NCI-H1417 treated with DMSO at 0.1 percent for 48 hours (cell line): ENCODE results near the gene RBMS3.
"Not testable (repeated sequence)": the region's sequence is repeated elsewhere in the genome, so short reads cannot be mapped to it uniquely, and the experiment has no call there.

Experiments used
- DNase-seq: peaks from one replicate; lab custom pipeline; 2025; lab: John Stamatoyannopoulos, UW

The RBMS3 gene

GRCh38 chr3:29802057-29802456 is 521.2 kb downstream of the RBMS3 start:
- DNase-seq, result no peak

GRCh38 chr3:29804044-29804443 is 523.2 kb downstream of the RBMS3 start:
- DNase-seq, result no peak

GRCh38 chr3:29805757-29806156 is 524.9 kb downstream of the RBMS3 start:
- no peak for DNase-seq

DNA sequence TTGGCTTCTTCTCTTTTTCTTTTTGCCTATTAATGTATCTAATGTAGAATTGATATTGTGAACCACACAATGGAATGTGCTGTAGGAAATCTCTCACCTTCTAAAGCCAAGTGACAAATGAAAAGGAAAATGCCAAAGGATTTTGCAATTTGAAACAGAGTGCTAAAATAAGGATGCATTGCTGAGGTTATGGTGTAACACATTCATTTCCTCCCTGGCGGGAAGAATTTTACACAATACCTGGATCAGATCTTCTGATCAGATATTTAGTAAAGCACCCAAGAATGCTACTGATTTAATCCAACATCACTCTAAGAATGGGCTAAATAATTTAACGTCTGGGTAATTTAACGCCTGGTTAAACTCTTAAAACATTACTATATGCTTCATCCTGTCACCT is 527.5 kb downstream of the RBMS3 start:
- not testable (repeated sequence) for DNase-seq

DNA sequence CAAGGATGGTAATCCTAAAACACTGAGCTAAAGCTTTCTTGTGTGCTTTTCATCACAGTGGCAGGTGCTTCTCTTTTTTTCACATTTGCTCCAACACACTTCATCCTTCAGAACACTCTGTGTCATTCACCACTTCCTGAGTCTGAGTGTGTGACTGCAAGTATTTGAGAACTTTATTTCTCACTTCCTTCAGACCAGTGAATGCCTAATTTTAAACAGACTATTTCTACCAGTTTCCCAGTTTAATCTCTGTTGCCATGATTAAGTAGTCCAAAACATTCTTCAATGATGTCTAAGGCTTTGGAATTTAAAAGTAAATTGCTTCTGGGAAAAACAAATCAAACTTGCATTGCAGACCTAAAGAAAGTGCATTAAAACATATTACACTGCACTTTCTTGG is 541.2 kb downstream of the RBMS3 start:
- DNase-seq, result no peak

GRCh38 chr3:29823233-29823632 is 542.4 kb downstream of the RBMS3 start:
- no peak for DNase-seq

- no peak for DNase-seq
These were observed 545.8 kb downstream of the RBMS3 start for GRCh38 chr3:29826712-29827111.

- DNase-seq, result no peak
These were observed 546.9 kb downstream of the RBMS3 start for GRCh38 chr3:29827756-29828155.

GRCh38 chr3:29829340-29829739 is 548.5 kb downstream of the RBMS3 start:
- no peak for DNase-seq

- DNase-seq, result no peak
These were observed 569.8 kb downstream of the RBMS3 start for GRCh38 chr3:29850641-29851040.

DNA sequence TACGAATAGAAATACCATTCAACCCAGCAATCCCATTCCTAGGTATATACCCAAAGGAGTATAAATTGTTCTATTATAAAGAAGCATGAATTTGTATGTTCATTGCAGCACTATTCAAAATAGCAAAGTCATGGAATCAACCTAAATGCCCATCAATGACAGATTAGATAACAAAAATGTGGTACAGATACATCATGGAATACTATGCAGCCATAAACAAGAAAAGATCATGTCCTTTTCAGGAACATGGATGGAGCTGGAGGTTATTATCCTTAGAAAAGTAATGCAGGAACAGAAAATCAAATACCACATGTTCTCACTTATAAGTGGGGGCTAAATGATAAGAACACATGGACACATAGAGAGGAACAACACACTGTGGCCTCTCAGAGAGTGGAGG is 571.9 kb downstream of the RBMS3 start:
- DNase-seq, result no peak

DNA sequence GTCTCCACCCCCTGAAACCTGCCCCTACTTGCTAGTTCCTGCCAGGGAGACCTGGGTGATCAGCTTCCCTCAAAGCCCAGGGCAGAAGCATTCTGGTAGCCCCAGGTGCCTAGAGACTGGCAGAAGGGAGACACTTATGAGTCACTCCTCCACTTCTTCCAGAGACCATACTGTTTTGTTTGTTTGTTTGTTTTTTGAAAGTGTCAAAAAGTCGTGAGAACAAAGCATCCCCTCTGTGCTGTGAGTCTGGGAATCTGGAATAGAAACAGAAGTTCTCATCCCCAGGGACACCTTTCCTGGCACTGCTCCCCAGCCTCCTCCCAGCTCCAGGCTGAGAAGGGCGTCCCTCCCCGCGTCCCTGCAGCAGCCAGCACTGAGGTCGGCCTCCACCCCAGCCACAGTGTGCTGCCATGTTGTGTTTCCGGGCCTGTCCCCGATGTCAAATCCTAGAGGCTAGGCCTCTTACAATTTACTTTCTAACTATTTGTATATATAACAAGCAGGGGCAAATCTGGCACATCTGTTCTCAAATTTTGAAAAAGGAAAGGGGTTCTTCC is 573.0 kb downstream of the RBMS3 start:
- no peak for DNase-seq

GRCh38 chr3:29854821-29855220 is 574.0 kb downstream of the RBMS3 start:
- no peak for DNase-seq

DNA sequence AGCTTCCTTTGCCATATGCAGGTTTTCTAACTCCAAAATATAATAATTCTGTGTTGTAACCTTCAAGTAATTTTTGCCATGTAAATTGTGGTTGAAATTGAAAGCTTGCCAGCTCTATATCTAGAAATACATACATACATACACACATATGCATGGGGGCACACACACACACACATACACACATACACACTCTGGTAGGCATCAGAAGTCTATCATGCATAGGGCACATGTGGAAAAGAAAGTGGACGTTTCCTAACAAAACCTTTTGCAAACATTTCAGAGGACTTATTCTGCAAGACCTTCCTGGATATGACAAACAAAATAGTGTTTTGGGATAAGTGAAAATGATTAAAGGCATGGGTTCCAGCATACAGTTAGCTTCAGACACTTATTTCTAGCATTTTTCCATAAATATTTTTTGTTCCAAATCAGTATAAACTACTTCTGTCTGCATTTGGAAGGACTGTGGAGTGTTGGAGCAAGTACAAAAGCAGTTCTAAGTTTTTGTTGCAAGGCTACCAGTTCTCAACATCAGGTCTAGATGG is 578.9 kb downstream of the RBMS3 start:
- no peak for DNase-seq

DNA sequence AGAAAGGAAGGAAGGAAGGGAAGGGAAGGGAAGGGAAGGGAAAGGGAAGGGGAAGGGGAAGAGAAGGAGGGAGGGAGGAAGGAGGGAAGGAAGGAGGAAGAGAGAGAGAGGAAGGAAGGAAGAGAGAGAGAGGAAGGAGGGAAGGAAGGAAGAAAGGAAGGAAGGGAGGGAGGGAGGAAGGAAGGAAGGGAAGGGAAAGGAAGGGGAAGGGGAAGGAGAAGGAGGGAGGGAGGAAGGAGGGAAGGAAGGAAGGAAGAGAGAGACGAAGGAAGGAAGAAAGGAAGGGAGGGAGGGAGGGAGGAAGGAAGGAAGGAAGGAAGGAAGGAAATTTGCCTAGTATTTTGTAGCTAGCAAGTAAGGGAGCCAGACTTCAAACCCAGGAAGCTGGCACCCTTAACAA is 583.9 kb downstream of the RBMS3 start:
- DNase-seq, result no peak

GRCh38 chr3:29868543-29869101 is 587.8 kb downstream of the RBMS3 start:
- no peak for DNase-seq

DNA sequence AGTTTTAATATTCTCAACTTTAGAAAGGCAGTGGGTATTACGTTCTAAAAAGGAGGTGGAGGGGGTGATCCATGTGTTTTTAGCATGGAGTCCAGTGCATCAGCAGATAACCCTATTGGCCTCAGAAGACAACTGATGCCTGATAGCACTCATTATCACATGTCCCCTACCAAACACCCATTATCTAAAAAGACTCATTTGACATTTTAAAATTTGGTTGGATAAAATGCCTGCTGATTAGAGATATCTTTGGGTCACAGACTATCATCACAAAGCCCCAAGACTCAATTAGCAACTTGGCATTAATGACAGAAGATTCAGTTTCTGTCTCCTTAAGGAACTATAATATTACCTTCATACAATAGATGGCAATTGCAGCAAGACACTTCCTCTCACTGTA is 589.3 kb downstream of the RBMS3 start:
- no peak for DNase-seq

GRCh38 chr3:29871087-29871486 is 590.2 kb downstream of the RBMS3 start:
- DNase-seq, result no peak

DNA sequence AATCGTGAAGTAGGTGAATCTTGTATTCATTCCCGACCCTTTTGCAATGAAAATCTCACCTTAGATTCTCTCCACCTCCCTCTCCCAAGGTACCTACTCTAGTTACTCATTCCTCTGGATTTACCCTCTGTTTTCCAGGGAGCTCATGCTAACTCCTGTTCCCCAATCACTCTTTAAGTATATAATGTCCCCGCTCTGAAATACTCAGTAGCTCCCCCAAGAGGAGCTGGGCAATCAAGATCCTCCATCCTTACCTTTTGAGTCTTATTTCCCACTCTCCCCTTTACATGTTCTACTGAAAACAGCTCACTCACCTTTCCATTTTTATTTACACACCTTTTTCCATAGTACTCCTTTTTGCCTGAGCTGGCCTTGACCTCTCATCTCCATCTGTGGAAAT is 599.9 kb downstream of the RBMS3 start:
- no peak for DNase-seq

DNA sequence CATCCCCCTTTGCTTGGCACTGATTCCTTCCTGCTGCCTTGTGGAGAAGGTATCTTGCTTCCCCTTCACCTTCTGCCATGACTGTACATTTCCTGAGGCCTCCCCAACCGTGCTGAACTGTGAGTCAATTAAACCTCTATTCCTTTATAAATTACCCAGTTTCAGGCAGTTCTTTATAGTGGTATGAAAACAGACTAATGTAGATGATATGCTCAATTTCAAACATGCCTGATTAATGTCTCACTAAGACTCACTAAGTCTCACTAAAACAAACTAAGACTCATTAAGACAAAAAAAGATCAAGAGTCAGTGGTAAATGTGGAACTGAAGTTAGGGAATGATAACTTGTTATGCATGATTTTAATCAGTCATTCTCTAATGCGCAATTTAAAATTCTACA is 606.6 kb downstream of the RBMS3 start:
- no peak for DNase-seq

DNA sequence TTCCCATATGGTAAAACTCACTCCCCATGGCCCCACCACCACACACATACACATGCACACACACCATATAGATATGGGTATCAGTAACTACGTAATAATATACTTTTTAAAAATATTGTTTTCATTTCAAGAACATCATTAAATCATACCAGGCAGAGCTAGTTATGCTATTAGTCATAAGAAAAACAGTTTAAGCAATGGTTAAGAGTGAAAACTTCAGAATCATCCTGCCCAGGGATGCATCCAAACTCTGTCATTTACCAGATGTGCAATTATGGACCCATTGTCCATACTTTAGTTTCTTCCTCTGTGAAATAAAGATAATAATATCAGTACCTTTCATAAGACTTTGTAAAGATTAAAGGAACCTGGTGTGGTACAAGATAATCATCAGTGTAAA is 608.3 kb downstream of the RBMS3 start:
- DNase-seq, result no peak

DNA sequence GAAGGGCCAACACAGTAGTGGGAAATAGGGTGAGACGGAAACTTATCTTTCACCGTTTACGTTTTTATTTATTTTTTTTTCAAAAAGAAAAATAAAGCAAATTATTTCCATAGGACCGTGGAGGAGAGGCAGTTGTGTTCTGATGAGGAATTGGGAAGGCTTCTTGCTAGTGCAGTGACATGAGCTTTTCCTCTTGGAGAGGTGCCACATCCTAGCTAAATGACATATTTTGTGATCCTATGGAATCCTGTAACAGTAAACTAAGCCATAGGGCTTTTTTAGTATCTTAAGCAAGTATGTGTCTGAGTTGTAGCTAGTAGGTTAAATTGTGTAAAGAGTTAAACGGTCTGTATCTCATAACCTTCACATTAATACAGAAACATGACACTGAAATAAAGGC is 609.9 kb downstream of the RBMS3 start:
- DNase-seq, result no peak

GRCh38 chr3:29892976-29893554 is 612.2 kb downstream of the RBMS3 start:
- DNase-seq, result no peak

- DNase-seq, result no peak
These were observed 616.0 kb downstream of the RBMS3 start for GRCh38 chr3:29896856-29897255.
